OCI-LY1 (cell line): ENCODE measurements around the gene TCP11L1.
"Not testable (repeated sequence)": the region's sequence is repeated elsewhere in the genome, so short reads cannot be mapped to it uniquely, and the experiment has no call there.

Experiments
- H2AFZ ChIP-seq: fragments of 200-600 bp; sonication (generic), shearing (Covaris generic); 2 replicates; pipeline ENCODE4 v1.6.0; 2014; ENCODE audit warnings: antibody characterized with exemption, mild to moderate bottlenecking, low read length
- H3F3A ChIP-seq: fragments of 200-600 bp; sonication (generic), shearing (Covaris generic); 2 replicates; pipeline ENCODE4 v1.6.0; 2014; ENCODE audit warnings: mild to moderate bottlenecking, antibody characterized with exemption, low read length, moderate library complexity; ENCODE audit not compliant: insufficient read depth
- H3K27ac ChIP-seq: fragments of 200-600 bp; sonication (generic); 2 replicates; pipeline ENCODE4 v1.5.1; 2014; ENCODE audit warnings: low read length, mixed run types, mild to moderate bottlenecking, low read depth; ENCODE audit not compliant: poor library complexity, severe bottlenecking
- H3K27me3 ChIP-seq: fragments of 200-600 bp; sonication (generic); 2 replicates; pipeline ENCODE4 v1.6.0; 2014; ENCODE audit warnings: antibody characterized with exemption, mild to moderate bottlenecking, low read length, moderate library complexity; ENCODE audit not compliant: insufficient read depth
- H3K36me3 ChIP-seq: fragments of 200-600 bp; sonication (generic); 2 replicates; pipeline ENCODE4 v1.6.1; 2014; ENCODE audit warnings: mild to moderate bottlenecking, antibody characterized with exemption, low read length, moderate library complexity, mixed read lengths; ENCODE audit not compliant: insufficient read depth
- H3K4me1 ChIP-seq: fragments of 200-600 bp; sonication (generic); 2 replicates; pipeline ENCODE4 v1.5.1; 2014; ENCODE audit warnings: mild to moderate bottlenecking, low read length, moderate library complexity; ENCODE audit not compliant: insufficient read depth, severe bottlenecking
- H3K4me2 ChIP-seq: fragments of 200-600 bp; sonication (generic), shearing (Covaris generic); 2 replicates; pipeline ENCODE4 v1.6.1; 2014; ENCODE audit warnings: low read length
- H3K4me3 ChIP-seq: fragments of 200-600 bp; sonication (generic); 2 replicates; pipeline ENCODE4 v1.5.1; 2014; ENCODE audit warnings: low read length, low read depth, mild to moderate bottlenecking, mixed read lengths; ENCODE audit not compliant: poor library complexity, severe bottlenecking
- H3K79me2 ChIP-seq: fragments of 200-600 bp; shearing (Covaris generic); 2 replicates; pipeline ENCODE4 v1.6.1; 2016; ENCODE audit warnings: mixed run types, low read length, mixed read lengths; ENCODE audit not compliant: insufficient read depth
- H3K9ac ChIP-seq: fragments of 200-600 bp; sonication (generic), shearing (Covaris generic); 2 replicates; pipeline ENCODE4 v1.6.1; 2014; ENCODE audit warnings: mild to moderate bottlenecking, low read length, mixed read lengths
- H3K9me2 ChIP-seq: fragments of 200-600 bp; sonication (generic), shearing (Covaris generic); 2 replicates; pipeline ENCODE4 v1.6.1; 2014; ENCODE audit warnings: low read depth, mild to moderate bottlenecking, low read length, mixed read lengths
- H3K9me3 ChIP-seq: fragments of 200-600 bp; shearing (Covaris generic); 2 replicates; pipeline ENCODE4 v1.6.1; 2014; ENCODE audit warnings: low read length, mixed read lengths
- H4K20me1 ChIP-seq: fragments of 200-600 bp; sonication (generic), shearing (Covaris generic); 2 replicates; pipeline ENCODE4 v1.6.0; 2016; ENCODE audit warnings: mild to moderate bottlenecking, low read length; ENCODE audit not compliant: insufficient read depth
- CTCF ChIP-seq: fragments of 200-600 bp; sonication (generic), shearing (Covaris generic); IDR thresholded peaks from 2 replicates; pipeline ENCODE4 v1.5.1; 2017; ENCODE audit warnings: mild to moderate bottlenecking, antibody characterized with exemption, low read length, moderate library complexity, mixed read lengths
- EZH2 ChIP-seq: fragments of 200-600 bp; sonication (generic), shearing (Covaris generic); IDR thresholded peaks from 2 replicates; pipeline ENCODE4 v1.8.0; 2017; ENCODE audit warnings: borderline replicate concordance, mixed run types, mild to moderate bottlenecking, antibody characterized with exemption, low read length, moderate library complexity, mixed read lengths

Gene TCP11L1

DNA sequence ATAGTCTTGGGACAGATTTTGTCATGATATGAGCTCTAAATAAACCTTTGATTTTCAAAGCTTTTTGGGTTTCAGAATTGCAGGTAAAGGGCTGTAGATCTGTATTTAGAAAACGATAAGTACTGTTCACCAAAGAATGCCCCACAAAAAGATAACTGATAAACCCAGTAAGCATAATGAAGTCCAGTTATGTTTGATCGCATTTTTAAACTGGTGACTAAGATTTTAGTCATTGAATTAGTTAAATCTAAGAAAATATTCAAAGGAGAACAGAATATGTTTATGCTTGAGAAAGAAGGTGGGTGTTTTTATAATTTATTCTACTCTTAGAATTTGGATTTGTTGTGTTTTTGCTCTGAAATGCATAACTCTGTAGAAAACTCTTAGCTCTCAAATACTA is 12.1 kb upstream of the TCP11L1 start:
- no peaks in the 10 kb centered on the region for H3K79me2 ChIP-seq
- H4K20me1 ChIP-seq: no peaks in the 10 kb centered on the region
- H3K9ac ChIP-seq: no peak overlapping the region
- H3K9me2 ChIP-seq: no peaks in the 10 kb centered on the region
- no peak overlapping the region for H3K4me3 ChIP-seq
- H3K9me3 ChIP-seq: no peaks in the 10 kb centered on the region
- H3K4me2 ChIP-seq: no peak overlapping the region
- no peak overlapping the region for H2AFZ ChIP-seq
- no peaks in the 10 kb centered on the region for H3K27me3 ChIP-seq
- no peak overlapping the region for H3K27ac ChIP-seq
- H3F3A ChIP-seq: no peaks in the 10 kb centered on the region
- TF ChIP-seq EZH2: no peak
- no peak for TF ChIP-seq CTCF
- H3K4me1 ChIP-seq: no peaks in the 10 kb centered on the region
- no peaks in the 10 kb centered on the region for H3K36me3 ChIP-seq

- Histone ChIP-seq H3K4me1 (no peaks in the 10 kb centered on the region), H3K9me2 (no peaks in the 10 kb centered on the region), H2AFZ (no peak overlapping the region), H4K20me1 (no peaks in the 10 kb centered on the region), H3K36me3 (no peaks in the 10 kb centered on the region), H3K9ac (no peak overlapping the region), H3K79me2 (no peaks in the 10 kb centered on the region), H3K27ac (no peak overlapping the region), H3K9me3 (no peaks in the 10 kb centered on the region), H3K4me2 (no peak overlapping the region), H3K27me3 (no peaks in the 10 kb centered on the region), H3F3A (no peaks in the 10 kb centered on the region), H3K4me3 (no peak overlapping the region)
- TF ChIP-seq EZH2 (no peak), CTCF (no peak)
Observed at GRCh38 chr11:33027846-33028536, 11.4 kb upstream of the TCP11L1 start.

GRCh38 chr11:33028537-33028914 is 10.8 kb upstream of the TCP11L1 start:
- H3K4me2 ChIP-seq: no peak overlapping the region
- H3K4me3 ChIP-seq: no peak overlapping the region
- no peaks in the 10 kb centered on the region for H4K20me1 ChIP-seq
- H3K4me1 ChIP-seq: no peaks in the 10 kb centered on the region
- H3K9me2 ChIP-seq: no peaks in the 10 kb centered on the region
- no peaks in the 10 kb centered on the region for H3K27me3 ChIP-seq
- no peak overlapping the region for H3K9ac ChIP-seq
- H3K79me2 ChIP-seq: no peaks in the 10 kb centered on the region
- H3F3A ChIP-seq: no peaks in the 10 kb centered on the region
- H3K9me3 ChIP-seq: no peaks in the 10 kb centered on the region
- no peak overlapping the region for H3K27ac ChIP-seq
- no peaks in the 10 kb centered on the region for H3K36me3 ChIP-seq
- H2AFZ ChIP-seq: no peak overlapping the region
- TF ChIP-seq CTCF: no peak
- TF ChIP-seq EZH2: no peak

DNA sequence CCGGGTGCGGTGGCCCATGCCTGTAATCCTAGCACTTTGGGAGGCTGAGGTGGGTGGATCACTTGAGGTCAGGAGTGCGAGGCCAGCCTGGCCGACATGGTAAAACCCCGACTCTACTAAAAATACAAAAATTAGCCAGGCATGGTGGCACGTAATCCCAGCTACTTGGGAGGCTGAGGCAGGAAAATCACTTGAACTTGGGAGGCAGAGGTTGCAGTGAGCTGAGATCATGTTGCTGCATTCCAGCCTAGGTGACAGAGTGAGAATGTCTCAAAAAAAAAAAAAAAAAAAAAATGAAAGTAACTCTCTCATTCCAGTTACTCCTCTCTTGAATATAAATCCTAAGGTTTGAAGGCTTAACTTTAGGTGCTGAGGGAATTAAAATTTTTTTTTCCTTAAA is 10.2 kb upstream of the TCP11L1 start:
- H2AFZ ChIP-seq, H3K36me3 ChIP-seq, H3K4me2 ChIP-seq, H3K4me1 ChIP-seq, H4K20me1 ChIP-seq, H3K9me3 ChIP-seq, H3K9ac ChIP-seq, H3K27ac ChIP-seq, H3K27me3 ChIP-seq, H3F3A ChIP-seq, H3K9me2 ChIP-seq, H3K4me3 ChIP-seq, H3K79me2 ChIP-seq: not testable (repeated sequence)
